ENCODE data around the gene NABP1.

GRCh38 chr2:191719938-191720337 is 42.0 kb downstream of the NABP1 start:
- TF ChIP-seq, protein P1, sequence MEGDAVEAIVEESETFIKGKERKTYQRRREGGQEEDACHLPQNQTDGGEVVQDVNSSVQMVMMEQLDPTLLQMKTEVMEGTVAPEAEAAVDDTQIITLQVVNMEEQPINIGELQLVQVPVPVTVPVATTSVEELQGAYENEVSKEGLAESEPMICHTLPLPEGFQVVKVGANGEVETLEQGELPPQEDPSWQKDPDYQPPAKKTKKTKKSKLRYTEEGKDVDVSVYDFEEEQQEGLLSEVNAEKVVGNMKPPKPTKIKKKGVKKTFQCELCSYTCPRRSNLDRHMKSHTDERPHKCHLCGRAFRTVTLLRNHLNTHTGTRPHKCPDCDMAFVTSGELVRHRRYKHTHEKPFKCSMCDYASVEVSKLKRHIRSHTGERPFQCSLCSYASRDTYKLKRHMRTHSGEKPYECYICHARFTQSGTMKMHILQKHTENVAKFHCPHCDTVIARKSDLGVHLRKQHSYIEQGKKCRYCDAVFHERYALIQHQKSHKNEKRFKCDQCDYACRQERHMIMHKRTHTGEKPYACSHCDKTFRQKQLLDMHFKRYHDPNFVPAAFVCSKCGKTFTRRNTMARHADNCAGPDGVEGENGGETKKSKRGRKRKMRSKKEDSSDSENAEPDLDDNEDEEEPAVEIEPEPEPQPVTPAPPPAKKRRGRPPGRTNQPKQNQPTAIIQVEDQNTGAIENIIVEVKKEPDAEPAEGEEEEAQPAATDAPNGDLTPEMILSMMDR (IDR thresholded peaks at IDR 0.05; ENCODE audit: low read depth, low read length), result no peak
- no peak for TF ChIP-seq EZH2phosphoT487 (IDR thresholded peaks at IDR 0.05; ENCODE audit: low read depth)

Data from OCI-LY3 (cell line).